GM12892 (cell line): ENCODE measurements around the gene ELOVL6.

Source experiments
- POLR2A ChIP-seq: IDR thresholded peaks from 2 replicates; pipeline ENCODE4 v1.6.1; 2011; ENCODE audit warnings: low read depth, low read length, control low read depth
- POLR2AphosphoS5 ChIP-seq: IDR thresholded peaks from 2 replicates; pipeline ENCODE4 v1.6.1; 2011; ENCODE audit warnings: low read depth, low read length, control low read depth
- TAF1 ChIP-seq: IDR thresholded peaks from 2 replicates; pipeline ENCODE4 v1.6.1; 2011; ENCODE audit warnings: low read depth, mild to moderate bottlenecking, control low read depth, low read length, borderline replicate concordance

DNA sequence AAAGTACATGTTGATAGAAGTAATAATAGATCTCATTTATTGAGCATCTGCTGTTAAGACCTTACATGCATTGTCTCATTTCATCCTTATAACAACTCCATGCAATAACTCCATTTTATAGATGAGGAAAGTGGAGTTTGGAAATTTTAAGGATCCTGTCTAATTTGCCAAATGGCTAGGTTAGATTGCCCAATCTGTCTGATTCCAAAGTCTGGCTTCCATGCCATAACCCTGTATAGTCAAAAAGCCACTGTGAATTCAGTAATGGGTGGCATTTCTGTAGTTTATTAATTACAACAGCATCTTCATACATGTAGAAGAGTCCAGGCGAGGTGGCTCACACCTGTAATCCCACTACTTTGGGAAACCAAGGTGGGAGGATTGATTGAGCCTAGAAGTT lies 8.8 kb upstream of the ELOVL6 start:
- no peak for TF ChIP-seq POLR2A
- TF ChIP-seq POLR2AphosphoS5: no peak
- no peak for TF ChIP-seq TAF1
